Measurements from ENCODE around the gene NUDT12.
A peak's percentile ranks its signal among the peaks of the same experiment; 100 is the strongest.

The NUDT12 gene

DNA sequence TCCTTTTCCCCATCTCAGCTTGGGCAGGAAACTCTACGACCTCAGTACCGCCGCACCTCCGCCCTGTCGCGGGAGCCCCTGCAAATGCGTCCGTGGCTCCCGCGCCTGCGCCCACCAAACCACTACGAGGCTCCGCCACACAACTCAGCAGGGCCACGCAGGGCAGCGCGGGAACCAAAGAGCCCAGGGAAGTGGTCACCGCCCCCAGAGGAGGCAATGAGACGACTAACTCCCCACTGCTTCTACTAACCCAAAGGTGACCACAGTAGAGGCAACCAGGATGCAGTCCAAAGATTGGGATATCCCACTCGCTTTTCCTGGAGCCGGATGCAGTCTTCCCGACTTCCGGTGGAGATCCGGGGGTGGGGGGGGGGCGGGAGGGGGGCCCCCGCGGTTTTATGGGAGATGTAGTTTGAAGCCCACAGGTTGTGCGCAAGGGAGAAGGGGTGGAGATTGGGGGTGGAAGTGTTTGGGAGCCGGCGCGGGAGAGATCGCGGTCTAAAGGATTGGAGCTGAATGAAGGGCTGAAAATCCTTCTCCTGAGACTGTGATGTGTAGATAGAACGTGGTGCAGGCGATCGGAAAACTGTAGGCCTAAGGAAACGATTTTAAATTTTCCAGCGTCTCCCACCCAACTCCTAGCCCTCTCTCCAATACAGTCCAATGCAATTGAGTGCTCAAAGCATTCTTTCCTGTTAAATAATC is at the start of gene NUDT12:
TSS of gene NUDT12 (minus strand) at position 337 of the 705 bp plus-strand sequence. CDS start 2,541 bp downstream, outside the sequence.
- DNase-seq (ENCODE audit: insufficient read length, low spot score): peak; percentile 32
- FAIRE-seq: peak; percentile 52

DNA sequence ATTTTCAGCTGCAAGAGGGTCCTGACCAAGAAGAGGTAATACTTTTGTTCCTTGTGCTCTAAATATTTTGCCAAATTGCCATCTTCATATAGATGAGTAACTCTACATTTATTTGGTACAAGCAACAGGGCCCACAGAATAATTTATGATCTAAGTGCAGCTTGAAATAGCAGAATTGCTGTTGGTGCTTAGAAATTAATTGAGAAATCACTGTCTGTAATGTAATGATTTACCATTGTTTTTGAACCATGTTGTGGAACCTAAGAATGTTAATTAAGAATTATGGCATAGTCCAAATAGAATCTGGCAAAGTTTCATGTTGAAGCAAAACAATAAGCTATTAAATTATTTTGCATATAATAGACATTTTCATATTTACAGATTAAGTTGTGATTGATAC is 44.8 kb upstream of the NUDT12 start:
- DNase-seq (ENCODE audit: insufficient read length, low spot score) (no peak), FAIRE-seq (no peak)

DNA sequence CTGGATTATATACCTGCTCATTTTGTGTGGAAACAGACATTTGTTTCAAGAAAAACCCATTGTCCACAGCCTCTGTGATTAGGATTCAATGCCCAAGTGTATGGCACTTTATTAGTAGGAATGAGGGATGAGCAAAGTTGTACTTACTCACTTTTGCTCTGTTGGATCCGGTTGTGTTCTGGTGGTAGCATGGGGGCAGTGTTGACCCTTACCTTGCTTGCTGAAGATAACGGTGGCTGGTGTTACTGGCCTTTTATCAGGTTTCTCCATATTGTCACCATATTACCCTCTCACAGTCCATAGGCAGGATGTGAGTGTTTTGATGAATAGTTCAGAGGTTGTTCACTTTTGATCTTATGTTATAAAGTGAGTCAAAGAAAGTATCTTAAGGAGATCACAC is 42.7 kb upstream of the NUDT12 start:
- no peak for DNase-seq (ENCODE audit: insufficient read length, low spot score)

DNA sequence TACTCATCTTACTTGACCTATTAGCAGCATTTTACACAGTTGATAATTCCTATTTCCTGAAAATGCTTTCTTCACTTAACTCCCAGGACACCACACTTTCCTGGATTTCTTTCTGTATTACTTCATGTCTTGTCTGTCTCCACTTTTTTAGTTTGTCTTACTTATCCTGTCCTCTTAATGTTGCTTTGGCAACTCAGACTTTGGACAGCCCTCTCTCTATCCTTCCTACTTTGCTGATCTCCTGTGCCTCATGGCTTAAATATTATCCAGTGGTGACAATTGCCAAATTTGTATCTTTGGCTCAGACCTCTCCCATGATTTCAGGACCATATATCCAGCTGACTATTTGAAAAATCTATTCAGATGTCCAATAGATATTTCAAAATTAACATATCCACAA is 39.8 kb upstream of the NUDT12 start:
- DNase-seq (ENCODE audit: insufficient read length, low spot score) (no peak), FAIRE-seq (no peak)

More for the DNA sequence above, 42.7 kb upstream of the NUDT12 start:
- FAIRE-seq: no peak

DNA sequence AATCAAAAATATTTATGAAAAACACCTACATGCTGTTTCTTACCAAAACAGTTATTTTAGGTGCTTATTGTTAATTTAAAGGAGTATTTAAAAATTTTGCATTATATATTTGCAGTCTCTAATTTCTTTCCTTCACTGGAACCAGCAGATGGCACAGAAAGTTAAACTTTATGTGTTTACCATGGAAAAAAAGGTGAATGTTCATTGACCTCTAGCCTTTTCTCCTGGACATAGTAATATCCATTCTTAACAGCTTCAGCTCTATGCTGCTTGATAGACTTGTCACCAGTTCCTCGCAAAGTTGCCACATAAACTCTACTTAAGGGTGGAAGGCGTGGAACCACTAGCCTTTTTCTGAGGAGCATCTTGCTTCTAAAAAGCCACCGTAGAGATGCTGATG is 38.7 kb upstream of the NUDT12 start:
- DNase-seq (ENCODE audit: insufficient read length, low spot score) (no peak), FAIRE-seq (no peak)

DNA sequence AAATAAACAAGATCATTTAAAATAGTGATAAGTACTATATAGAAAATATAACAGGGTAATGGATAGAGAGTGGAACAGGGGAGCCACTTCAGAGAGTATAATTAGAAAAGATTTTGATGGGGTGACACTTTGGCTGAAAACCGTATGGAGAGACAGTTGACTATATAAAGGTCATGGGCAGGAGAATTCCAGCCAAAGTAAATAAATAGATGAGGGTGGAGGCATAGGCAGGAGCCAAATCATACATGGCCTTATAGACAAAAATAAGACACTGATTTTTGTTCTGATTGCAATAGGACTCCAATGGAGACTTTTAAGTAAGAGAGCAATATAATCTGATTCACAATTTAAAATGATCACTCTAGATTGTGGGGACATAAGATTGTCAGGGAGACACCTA is 37.5 kb upstream of the NUDT12 start:
- no peak for FAIRE-seq
- no peak for DNase-seq (ENCODE audit: insufficient read length, low spot score)

DNA sequence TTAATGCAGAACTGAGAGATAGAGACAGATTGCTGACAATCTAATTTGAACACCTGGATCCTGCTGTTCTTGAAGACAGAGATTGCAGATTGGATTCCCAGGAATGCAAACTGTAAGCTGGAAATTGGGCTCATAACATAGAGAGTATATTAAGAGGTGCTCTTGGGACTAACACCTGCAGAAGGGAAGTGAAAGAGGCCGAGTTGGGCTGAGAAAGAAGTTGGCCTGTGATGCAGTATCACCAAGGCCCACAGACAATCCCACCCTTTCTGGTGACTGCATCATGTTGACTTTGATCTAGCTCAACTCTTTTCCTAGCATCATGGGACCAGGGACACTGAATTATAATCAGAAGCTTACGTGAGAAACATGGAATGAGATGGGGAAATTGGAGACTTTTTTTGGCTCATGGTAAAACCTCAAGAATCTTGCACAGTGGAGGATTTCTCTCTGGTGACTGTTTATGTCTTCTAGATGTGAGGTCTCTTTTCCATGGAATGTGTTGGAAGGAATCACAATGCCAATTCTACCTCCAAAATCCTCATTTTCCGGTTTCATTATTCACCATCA is 36.5 kb upstream of the NUDT12 start:
- FAIRE-seq: no peak
- no peak for DNase-seq (ENCODE audit: insufficient read length, low spot score)

DNA sequence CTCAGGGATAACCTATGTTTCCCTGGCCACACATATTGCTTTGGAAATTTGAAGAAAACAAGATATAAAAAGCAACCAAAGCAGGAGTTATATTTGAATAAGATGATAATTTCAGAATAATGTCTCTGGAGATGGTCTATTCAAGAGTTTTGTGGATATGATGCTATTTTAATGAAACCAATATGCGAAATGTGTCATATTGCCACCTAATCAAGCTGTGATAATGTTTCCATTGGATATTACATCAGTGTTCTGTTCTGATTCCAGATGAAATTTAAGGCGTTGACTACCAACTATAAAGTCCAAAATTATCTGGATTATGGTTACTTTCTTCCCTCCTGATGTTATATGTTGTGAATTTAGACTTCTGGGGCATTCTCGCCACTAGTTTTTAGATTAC is 27.6 kb upstream of the NUDT12 start:
- no peak for DNase-seq (ENCODE audit: insufficient read length, low spot score)
- FAIRE-seq: no peak

DNA sequence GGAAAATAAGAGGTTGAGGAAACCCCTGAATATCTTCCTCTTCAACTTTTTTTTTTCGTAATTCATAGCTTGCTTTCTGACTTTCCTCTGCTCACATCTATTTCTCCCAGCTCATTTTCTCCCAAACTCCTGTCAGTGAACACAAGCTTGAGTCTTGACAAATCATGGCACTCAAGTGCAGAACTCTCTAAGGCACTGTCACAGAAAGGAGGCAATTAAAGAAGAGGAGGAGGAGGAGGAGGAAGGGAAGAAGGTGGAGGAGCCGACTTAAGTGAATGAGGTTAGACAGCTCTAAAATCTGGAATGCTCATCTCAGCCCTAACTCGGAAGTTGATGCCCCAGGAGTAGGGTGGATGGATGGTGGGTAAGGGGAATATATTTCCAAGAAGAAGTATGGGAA is 27.2 kb upstream of the NUDT12 start:
- DNase-seq (ENCODE audit: insufficient read length, low spot score) (no peak), FAIRE-seq (no peak)

DNA sequence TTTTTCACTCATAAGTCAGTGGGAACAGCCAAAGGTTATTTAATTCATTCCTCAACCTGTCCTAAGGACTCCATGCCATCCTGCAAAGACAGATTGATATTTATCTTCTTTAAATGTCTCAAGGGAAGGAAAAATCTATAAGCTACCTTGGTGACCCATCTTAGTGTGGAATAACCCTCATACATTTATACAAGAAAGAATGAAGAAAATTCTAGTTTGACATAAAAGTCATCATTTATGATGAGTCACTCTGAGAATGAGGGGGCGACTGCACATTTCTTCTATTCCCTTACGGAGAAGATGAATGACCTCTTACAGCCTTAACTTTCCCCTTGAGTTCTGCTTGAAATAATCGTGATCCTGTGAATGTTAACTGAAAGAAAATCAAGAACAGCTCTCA is 26.8 kb upstream of the NUDT12 start:
- FAIRE-seq: no peak
- DNase-seq (ENCODE audit: insufficient read length, low spot score): no peak

DNA sequence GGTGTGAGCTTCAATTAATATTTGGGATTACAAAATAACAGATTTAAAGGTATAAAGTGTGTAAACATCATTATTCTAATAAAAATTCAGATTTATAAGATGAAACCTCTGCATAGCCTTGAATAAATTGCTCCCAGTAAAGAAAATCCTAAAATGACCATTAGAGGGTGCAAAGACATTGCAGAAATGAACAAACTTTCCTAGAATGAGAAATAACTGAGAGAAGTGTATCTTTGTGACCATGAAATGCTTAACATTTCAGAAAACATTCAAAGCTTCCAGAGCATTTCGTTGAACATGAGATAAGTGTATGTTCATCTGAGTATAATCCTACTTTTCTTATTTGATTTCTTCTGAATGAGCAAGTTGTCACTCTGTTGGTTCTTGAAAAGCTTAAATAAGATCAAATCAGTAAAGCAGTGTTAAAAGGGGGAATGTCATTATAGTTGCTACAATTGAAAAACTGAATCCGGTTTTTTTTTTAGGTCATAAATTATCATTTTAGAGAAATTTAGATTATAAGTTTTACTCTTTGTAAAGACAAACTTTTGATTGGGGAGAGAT is 24.7 kb upstream of the NUDT12 start:
- FAIRE-seq: no peak

DNA sequence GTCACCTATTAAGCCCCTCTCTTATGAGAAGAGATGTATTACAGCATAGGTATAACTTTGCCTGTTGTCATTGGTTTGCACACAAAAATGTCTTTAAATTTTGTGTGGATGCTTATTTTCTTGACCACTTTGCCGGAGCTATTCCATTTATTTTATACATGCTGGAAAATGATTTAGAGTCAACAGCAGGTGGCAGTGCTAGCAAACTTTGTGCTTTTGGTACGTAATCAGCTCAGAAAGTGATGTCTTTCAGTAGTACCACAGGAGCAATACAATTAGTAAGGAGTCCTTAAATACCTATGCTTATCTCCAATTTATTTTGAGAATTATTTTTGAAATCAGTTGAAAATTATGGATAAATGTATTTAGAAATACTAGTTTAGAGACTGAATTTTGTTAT is 19.8 kb upstream of the NUDT12 start:
- FAIRE-seq: no peak
- no peak for DNase-seq (ENCODE audit: insufficient read length, low spot score)

More for the DNA sequence above, 24.7 kb upstream of the NUDT12 start:
- DNase-seq (ENCODE audit: insufficient read length, low spot score): no peak

DNA sequence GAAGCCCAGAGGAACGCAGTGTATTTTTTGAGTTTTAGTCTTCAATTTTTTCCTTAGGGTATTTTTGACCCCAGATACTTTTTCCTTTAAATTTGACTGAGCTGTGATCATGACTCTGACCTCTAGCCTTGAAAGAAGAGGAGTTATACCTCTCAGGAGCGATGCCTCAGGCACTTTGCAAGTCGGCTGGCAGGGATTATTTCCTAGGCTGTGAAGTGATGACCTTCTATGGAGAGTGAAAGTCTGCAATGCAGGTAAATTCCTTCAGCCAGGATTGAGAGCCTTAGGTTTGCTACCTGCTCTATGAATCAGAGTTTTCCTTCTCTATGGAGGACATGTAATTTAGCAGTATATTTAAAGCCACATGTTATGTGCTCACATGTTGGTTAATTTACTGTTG is 10.8 kb upstream of the NUDT12 start:
- FAIRE-seq (no peak), DNase-seq (ENCODE audit: insufficient read length, low spot score) (no peak)

DNA sequence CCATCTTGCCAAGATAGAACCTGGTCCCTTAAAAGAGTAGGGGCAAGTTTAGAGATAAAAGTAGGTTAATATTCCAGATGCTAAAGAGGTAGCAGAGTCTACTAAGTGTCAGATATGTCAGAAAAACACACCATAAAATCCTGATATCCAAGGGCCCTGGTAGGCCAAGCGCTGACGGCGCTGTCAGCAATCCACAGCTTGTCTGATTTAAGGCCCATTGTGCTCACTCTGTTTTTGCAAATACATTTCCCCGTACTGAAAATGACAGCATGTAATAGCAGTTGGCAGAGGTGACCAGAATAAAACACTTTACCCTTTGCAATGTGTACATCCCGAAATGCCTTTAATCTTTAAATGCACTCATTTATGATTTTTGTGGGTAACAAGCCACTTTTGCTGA is 9.9 kb upstream of the NUDT12 start:
- DNase-seq (ENCODE audit: insufficient read length, low spot score): no peak
- no peak for FAIRE-seq

DNA sequence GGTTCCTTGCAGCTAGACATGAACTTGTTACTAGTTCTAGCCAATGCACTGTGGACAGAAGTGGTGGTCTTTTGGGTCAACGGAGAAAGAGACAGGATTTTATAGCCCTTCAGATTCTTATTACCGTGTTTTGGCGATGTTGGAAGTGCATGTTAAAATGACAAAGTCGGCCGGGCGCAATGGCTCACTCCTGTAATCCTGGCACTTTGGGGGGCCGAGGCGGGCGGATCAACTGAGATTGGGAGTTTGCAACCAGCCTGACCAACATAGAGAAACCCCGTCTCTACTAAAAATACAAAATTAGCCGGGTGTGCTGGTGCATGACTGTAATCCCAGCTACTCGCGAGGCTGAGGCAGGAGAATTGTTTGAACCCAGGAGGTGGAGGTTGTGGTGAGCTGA is 9.1 kb upstream of the NUDT12 start:
- FAIRE-seq: no peak
- DNase-seq (ENCODE audit: insufficient read length, low spot score): no peak

DNA sequence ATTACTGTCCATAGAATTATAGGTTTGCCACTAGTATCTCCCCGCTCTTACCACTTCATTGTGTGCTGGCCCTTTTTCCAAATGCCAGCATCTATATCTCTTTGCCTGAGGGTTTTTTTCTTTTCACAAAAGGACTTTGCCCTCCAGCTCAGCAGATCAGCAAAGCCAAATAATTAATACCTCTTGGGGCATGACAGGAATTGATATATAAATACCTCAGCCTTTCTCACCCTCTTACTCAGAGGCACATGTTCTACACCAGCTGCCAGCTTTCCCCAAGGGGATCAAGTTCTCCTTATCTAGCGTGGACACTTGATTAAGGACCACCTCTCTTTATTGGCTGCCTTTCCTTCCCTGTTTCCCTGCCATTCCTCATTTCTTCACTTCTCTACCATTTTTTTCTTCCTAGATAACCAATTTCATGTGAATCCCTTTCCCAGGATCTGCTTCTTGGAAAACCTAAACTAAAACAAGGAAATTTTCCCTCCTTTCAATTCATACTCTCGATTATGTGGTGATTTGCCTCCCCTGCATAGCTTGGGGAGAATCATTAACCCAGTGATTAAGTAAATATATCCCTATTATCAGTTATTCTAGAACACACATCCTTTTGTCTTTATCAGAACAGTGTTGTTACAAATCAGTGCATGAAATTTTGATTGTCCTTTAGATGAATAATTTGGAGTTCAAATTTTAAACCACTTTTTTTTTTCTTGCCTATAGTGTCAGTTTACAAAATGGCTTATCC is 6.9 kb upstream of the NUDT12 start:
- DNase-seq (ENCODE audit: insufficient read length, low spot score): no peak
- FAIRE-seq: no peak

DNA sequence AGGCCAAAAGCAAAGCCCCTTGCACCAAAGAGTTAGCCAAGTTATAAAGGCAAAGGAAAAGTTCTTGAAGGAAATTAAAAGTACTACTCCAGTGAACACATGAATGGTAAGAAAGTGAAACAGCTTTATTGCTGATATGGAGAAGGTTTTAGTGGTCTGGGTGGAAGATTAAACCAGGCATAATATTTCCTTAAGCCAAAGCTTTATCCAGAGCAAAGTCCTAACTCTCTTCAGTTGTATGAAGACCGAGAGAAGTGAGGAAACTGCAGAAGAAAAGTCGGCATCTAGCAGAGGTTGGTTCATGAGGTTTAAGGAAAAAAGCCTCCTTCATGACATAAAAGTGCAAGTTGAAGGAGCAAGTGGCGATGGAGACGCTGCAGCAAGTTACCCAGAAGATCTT is 3.1 kb upstream of the NUDT12 start:
- no peak for DNase-seq (ENCODE audit: insufficient read length, low spot score)
- FAIRE-seq: no peak

DNA sequence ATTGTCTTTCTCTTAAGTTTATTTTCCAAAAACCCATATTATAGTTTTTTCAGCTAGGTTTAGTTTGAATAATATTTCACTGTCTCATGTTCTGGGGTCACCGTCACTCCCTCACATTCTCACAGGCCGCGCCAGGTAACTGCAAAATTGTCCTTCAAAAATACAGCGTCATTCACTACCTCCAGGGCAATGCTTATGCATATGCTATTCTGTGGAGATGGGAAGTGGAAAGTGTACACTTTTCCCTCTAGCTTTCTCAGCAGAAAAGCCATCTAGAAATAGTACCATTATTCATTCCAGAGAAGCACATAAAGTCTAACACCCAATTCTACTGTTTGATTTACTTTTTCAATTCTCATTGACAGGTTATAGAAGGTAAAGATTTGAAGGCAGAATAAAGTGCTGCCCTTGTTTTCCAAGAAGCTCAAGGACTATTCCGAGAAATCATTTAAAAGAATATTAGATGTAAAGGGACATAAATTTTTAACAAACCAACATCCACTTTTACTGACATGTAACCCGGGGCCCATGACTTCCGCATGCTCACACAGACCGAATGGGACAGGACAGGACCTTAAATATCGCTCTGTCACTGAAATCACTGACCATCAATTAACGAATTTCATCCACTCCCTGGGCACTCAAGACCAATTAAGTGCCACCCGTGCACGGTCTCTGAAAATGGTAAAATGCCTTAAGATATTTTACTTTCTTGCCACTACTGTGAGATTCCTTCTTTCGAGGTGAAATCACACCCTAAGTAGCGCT is 720 bp downstream of the NUDT12 start:
- FAIRE-seq (peak; percentile 51), DNase-seq (ENCODE audit: insufficient read length, low spot score) (no peak)

DNA sequence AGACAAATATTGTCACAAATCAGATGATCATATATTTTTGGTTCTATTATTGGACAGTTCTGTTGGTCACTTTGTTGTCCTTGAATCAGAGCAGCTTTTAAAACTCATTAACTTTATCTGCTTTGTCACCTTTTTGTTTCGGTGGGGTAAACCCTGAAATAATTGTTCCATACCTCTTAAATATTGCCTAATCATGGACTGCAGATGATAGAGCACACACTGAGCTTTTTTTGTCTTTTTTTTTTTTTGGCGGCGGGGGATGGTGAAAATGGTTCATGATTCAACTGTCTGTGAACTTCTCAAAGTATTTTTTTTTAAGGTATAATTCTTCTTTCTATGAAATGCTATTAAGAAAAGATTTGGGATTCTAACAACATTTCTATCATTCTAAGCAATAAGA is 1.8 kb downstream of the NUDT12 start:
- no peak for DNase-seq (ENCODE audit: insufficient read length, low spot score)
- no peak for FAIRE-seq

DNA sequence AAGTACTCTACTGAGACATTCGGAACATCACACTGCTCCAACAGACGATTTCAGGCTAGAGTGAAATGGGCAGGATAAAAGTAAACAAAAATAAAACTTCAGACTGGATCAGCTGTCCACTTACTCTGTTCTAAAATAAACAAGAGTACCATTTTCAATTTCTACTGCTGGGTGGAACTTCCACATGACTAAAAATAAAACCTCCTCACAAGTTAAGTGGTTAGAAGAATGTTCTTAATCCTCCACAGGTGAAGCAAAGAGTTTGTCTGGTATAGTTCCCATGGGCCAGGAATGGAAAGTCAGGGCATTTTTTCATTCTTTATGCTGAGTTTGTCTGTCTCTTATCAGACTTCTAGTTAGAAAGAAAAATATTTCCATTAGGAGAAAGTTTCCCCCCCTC is 15.7 kb downstream of the NUDT12 start:
- DNase-seq (ENCODE audit: insufficient read length, low spot score): no peak
- FAIRE-seq: no peak

DNA sequence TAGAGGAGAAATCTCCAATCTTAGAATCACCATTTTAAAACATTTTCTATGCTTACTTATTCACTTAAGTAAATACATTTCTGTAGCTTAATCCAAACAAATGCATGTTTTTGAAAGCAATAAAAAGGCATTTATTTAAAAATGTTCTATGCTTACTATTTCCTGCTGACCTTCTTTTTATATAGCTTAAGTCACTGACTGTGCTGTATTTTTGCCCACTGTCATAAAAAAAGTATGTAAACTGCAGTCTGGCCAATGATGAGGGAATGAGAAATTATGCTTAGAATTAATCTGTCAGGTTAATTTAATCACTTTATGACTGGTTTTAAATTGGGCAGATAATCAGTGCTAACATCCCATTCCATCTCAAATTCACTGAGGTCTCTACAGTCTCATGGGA is 20.1 kb downstream of the NUDT12 start:
- DNase-seq (ENCODE audit: insufficient read length, low spot score) (no peak), FAIRE-seq (no peak)
